Retinal pigment epithelial cell (primary cell): ENCODE measurements around the gene SIPA1L3.
A peak's percentile ranks its signal among the peaks of the same experiment; 100 is the strongest.
"Not testable (repeated sequence)": the region's sequence is repeated elsewhere in the genome, so short reads cannot be mapped to it uniquely, and the experiment has no call there.

ENCODE experiments used
- DNase-seq: peaks from one replicate; pipeline ENCODE4 v3.0.0-alpha.2; 2010; ENCODE audit warnings: low read depth
- H3K4me3 ChIP-seq: 2 replicates; pipeline ENCODE4 v1.5.1; 2011; ENCODE audit warnings: mild to moderate bottlenecking, low read length, control low read depth, moderate library complexity
- CTCF ChIP-seq: conservative IDR thresholded peaks from 2 replicates; pipeline ENCODE4 v1.5.1; 2011; ENCODE audit warnings: low read depth, low read length, control low read depth, inconsistent platforms

The SIPA1L3 gene

GRCh38 chr19:37906869-37907734, at the start of gene SIPA1L3:
Gene SIPA1L3, plus strand, starts transcription at chr19:37907208. Its CDS starts 174,358 bp downstream, at chr19:38081566.
- peak; percentile 84 for DNase-seq
- TF ChIP-seq CTCF: no peak

GRCh38 chr19:37864501-37864900, 42.5 kb upstream of the SIPA1L3 start:
- DNase-seq: no peak
- TF ChIP-seq CTCF: no peak
- no peak overlapping the region for H3K4me3 ChIP-seq

More at GRCh38 chr19:37906869-37907734, at the start of gene SIPA1L3:
- H3K4me3 ChIP-seq: peak within 1 kb of the TSS; percentile 90

GRCh38 chr19:37865930-37866329, 41.1 kb upstream of the SIPA1L3 start:
- H3K4me3 ChIP-seq, DNase-seq: not testable (repeated sequence)

GRCh38 chr19:37867831-37868230, 39.2 kb upstream of the SIPA1L3 start:
- H3K4me3 ChIP-seq: no peak overlapping the region
- TF ChIP-seq CTCF: no peak
- no peak for DNase-seq

GRCh38 chr19:37869766-37870340, 37.2 kb upstream of the SIPA1L3 start:
- H3K4me3 ChIP-seq: no peak overlapping the region
- DNase-seq: no peak
- no peak for TF ChIP-seq CTCF

GRCh38 chr19:37872383-37872782, 34.6 kb upstream of the SIPA1L3 start:
- no peak for TF ChIP-seq CTCF
- no peak for DNase-seq
- no peak overlapping the region for H3K4me3 ChIP-seq

- no peak for TF ChIP-seq CTCF
- H3K4me3 ChIP-seq: no peak overlapping the region
- DNase-seq: no peak
These were observed 32.2 kb upstream of the SIPA1L3 start for GRCh38 chr19:37874784-37875183.
